ENCODE results near the gene TRAF2. TPM values are rescaled to one million over a fixed set of nuclear protein-coding genes. Genes with fewer than 3 reads are reported as not detected.

TRAF2 gene
- total and polyA plus RNA-seq, 9 of the 15 experiments (the other 6 are each of a cell fraction or from before 2014, with no cell fraction given), result 0.24 to 45.2 (median 18.0) TPM

DNA sequence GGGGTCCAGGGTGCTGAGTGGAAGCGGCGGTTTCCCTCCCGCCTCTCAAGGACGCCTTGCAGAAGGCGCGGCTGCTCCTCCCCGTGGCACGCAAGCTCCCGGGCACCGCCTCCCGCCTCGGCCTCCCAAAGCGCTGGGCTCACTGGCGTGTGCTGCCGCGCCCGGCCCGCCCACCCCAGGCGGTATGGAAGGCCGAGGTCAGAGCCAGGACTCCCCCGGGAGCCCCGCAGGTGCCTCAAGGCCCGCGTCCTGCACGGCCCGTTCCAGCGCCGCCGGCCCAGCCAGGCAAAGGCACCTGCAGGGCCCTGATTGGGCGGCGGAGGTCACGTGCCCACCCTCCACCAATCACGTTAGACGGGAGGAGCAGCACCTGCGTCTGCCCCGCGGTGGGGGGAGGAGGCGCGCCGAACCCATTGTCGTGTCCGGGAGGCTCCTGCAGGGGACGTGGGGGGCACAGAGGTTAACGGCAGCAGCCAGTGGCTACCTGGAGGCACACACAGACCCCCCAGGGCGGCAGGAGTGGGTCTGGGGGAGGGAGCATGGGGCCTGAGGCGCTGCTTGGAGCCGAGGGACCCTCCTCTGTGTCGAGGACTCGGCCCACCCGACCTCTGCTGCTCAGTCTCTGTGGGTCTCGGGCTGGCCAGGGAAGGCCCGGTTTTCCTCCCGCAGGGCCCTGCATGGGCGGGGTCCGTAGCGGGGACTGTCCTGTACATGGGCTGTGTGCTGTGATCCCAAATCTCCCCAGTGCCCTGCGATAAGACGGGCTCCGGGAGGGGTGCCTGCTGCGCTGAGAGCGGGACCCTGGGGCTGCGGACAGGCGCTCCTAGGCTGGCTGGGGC lies 63.7 kb downstream of the TRAF2 start (continued):
- TF ChIP-seq, protein P1, sequence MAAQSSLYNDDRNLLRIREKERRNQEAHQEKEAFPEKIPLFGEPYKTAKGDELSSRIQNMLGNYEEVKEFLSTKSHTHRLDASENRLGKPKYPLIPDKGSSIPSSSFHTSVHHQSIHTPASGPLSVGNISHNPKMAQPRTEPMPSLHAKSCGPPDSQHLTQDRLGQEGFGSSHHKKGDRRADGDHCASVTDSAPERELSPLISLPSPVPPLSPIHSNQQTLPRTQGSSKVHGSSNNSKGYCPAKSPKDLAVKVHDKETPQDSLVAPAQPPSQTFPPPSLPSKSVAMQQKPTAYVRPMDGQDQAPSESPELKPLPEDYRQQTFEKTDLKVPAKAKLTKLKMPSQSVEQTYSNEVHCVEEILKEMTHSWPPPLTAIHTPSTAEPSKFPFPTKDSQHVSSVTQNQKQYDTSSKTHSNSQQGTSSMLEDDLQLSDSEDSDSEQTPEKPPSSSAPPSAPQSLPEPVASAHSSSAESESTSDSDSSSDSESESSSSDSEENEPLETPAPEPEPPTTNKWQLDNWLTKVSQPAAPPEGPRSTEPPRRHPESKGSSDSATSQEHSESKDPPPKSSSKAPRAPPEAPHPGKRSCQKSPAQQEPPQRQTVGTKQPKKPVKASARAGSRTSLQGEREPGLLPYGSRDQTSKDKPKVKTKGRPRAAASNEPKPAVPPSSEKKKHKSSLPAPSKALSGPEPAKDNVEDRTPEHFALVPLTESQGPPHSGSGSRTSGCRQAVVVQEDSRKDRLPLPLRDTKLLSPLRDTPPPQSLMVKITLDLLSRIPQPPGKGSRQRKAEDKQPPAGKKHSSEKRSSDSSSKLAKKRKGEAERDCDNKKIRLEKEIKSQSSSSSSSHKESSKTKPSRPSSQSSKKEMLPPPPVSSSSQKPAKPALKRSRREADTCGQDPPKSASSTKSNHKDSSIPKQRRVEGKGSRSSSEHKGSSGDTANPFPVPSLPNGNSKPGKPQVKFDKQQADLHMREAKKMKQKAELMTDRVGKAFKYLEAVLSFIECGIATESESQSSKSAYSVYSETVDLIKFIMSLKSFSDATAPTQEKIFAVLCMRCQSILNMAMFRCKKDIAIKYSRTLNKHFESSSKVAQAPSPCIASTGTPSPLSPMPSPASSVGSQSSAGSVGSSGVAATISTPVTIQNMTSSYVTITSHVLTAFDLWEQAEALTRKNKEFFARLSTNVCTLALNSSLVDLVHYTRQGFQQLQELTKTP (IDR thresholded peaks at IDR 0.05; ENCODE audit: low read depth in 1 of 2, partially characterized antibody in 2 of 2), result no peak
- TF ChIP-seq, protein P2, sequence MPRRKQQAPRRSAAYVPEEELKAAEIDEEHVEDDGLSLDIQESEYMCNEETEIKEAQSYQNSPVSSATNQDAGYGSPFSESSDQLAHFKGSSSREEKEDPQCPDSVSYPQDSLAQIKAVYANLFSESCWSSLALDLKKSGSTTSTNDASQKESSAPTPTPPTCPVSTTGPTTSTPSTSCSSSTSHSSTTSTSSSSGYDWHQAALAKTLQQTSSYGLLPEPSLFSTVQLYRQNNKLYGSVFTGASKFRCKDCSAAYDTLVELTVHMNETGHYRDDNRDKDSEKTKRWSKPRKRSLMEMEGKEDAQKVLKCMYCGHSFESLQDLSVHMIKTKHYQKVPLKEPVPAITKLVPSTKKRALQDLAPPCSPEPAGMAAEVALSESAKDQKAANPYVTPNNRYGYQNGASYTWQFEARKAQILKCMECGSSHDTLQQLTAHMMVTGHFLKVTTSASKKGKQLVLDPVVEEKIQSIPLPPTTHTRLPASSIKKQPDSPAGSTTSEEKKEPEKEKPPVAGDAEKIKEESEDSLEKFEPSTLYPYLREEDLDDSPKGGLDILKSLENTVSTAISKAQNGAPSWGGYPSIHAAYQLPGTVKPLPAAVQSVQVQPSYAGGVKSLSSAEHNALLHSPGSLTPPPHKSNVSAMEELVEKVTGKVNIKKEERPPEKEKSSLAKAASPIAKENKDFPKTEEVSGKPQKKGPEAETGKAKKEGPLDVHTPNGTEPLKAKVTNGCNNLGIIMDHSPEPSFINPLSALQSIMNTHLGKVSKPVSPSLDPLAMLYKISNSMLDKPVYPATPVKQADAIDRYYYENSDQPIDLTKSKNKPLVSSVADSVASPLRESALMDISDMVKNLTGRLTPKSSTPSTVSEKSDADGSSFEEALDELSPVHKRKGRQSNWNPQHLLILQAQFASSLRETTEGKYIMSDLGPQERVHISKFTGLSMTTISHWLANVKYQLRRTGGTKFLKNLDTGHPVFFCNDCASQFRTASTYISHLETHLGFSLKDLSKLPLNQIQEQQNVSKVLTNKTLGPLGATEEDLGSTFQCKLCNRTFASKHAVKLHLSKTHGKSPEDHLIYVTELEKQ (CRISPR knock-in tag; IDR thresholded peaks at IDR 0.05), result no peak
- TF ChIP-seq BCL6 (CRISPR knock-in tag; IDR thresholded peaks at IDR 0.05) (no peak), MCM3 (IDR thresholded peaks at IDR 0.05) (no peak), TBL1XR1 (IDR thresholded peaks at IDR 0.05; ENCODE audit: low read length in 2 of 2) (no peak), ZNF778 (CRISPR knock-in tag; IDR thresholded peaks at IDR 0.05) (no peak), GATAD2B (IDR thresholded peaks at IDR 0.05; ENCODE audit: borderline replicate concordance) (peak; percentile 30; the same call in 1 of the 2 replicates), SP1 (CRISPR knock-in tag; IDR thresholded peaks at IDR 0.05) (peak; percentile 50; the same call in 1 of the 2 replicates)
- TF ChIP-seq, protein P3, sequence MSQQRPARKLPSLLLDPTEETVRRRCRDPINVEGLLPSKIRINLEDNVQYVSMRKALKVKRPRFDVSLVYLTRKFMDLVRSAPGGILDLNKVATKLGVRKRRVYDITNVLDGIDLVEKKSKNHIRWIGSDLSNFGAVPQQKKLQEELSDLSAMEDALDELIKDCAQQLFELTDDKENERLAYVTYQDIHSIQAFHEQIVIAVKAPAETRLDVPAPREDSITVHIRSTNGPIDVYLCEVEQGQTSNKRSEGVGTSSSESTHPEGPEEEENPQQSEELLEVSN (IDR thresholded peaks at IDR 0.05; ENCODE audit: borderline replicate concordance in 1 of 2, extremely low read depth in 1 of 2, insufficient read depth in 1 of 2, insufficient read length in 1 of 2, low read depth in 1 of 2, low read length in 1 of 2, poor library complexity in 1 of 2, severe bottlenecking in 1 of 2), result peak; percentile 31 to 72
- TF ChIP-seq, protein P4, sequence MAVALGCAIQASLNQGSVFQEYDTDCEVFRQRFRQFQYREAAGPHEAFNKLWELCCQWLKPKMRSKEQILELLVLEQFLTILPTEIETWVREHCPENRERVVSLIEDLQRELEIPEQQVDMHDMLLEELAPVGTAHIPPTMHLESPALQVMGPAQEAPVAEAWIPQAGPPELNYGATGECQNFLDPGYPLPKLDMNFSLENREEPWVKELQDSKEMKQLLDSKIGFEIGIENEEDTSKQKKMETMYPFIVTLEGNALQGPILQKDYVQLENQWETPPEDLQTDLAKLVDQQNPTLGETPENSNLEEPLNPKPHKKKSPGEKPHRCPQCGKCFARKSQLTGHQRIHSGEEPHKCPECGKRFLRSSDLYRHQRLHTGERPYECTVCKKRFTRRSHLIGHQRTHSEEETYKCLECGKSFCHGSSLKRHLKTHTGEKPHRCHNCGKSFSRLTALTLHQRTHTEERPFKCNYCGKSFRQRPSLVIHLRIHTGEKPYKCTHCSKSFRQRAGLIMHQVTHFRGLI (CRISPR knock-in tag; IDR thresholded peaks at IDR 0.05), result no peak
- TF ChIP-seq, protein P5, sequence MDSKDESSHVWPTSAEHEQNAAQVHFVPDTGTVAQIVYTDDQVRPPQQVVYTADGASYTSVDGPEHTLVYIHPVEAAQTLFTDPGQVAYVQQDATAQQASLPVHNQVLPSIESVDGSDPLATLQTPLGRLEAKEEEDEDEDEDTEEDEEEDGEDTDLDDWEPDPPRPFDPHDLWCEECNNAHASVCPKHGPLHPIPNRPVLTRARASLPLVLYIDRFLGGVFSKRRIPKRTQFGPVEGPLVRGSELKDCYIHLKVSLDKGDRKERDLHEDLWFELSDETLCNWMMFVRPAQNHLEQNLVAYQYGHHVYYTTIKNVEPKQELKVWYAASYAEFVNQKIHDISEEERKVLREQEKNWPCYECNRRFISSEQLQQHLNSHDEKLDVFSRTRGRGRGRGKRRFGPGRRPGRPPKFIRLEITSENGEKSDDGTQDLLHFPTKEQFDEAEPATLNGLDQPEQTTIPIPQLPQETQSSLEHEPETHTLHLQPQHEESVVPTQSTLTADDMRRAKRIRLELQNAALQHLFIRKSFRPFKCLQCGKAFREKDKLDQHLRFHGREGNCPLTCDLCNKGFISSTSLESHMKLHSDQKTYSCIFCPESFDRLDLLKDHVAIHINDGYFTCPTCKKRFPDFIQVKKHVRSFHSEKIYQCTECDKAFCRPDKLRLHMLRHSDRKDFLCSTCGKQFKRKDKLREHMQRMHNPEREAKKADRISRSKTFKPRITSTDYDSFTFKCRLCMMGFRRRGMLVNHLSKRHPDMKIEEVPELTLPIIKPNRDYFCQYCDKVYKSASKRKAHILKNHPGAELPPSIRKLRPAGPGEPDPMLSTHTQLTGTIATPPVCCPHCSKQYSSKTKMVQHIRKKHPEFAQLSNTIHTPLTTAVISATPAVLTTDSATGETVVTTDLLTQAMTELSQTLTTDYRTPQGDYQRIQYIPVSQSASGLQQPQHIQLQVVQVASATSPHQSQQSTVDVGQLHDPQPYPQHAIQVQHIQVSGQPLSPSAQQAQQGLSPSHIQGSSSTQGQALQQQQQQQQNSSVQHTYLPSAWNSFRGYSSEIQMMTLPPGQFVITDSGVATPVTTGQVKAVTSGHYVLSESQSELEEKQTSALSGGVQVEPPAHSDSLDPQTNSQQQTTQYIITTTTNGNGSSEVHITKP (IDR thresholded peaks at IDR 0.05; ENCODE audit: partially characterized antibody), result peak; percentile 75
